IMR-90 (cell line): ENCODE measurements around the gene MZB1. TPM values are rescaled to one million over a fixed set of nuclear protein-coding genes. Genes with fewer than 3 reads are reported as not detected.

Source experiments
- ATAC-seq: fragments of 200-7000 bp; cut with Tn5 transposase; 2 replicates; pipeline ENCODE4 v1.9.1; 2020; ENCODE audit warnings: low read depth, mild to moderate bottlenecking, moderate library complexity
- BruUV-seq: library from RNA; stranded (reverse); fragments of 400-500 nt; replicated peaks from 2 replicates; lab custom pipeline; 2021; lab: Mats Ljungman, UMichigan
- CTCF ChIA-PET: fragments of 300-600 bp; formaldehyde crosslinking; extraction: SDS; loops from one replicate; lab custom pipeline; 2021; ENCODE audit warnings: antibody characterized with exemption; lab: Yijun Ruan, JAX
- POLR2A ChIA-PET: fragments of 300-600 bp; sonication (Branson Sonifier 250); formaldehyde crosslinking; loops from one replicate; lab custom pipeline; 2022; ENCODE audit warnings: antibody characterized with exemption; ENCODE audit not compliant: unreplicated experiment; lab: Charles Lee
- DNase-seq: peaks from one replicate; pipeline ENCODE4 v3.0.0; 2013
- H2AFZ ChIP-seq: replicated peaks from 2 replicates; pipeline ENCODE3; 2013; ENCODE audit warnings: low read length, mild to moderate bottlenecking; ENCODE audit not compliant: poor library complexity
- H2AK5ac ChIP-seq: 2 replicates; pipeline ENCODE4 v1.6.1; 2013; ENCODE audit warnings: low read depth, low read length, inconsistent platforms
- H2AK9ac ChIP-seq: replicated peaks from 2 replicates; pipeline ENCODE3; 2013; ENCODE audit warnings: mild to moderate bottlenecking, low read depth, low read length, moderate library complexity; ENCODE audit not compliant: poor library complexity
- H2BK120ac ChIP-seq: 2 replicates; pipeline ENCODE4 v1.6.1; 2013; ENCODE audit warnings: low read depth, low read length, inconsistent platforms
- H2BK15ac ChIP-seq: 3 replicates; pipeline ENCODE4 v1.6.1; 2013; ENCODE audit warnings: low read depth, low read length, inconsistent platforms
- H2BK20ac ChIP-seq: 2 replicates; pipeline ENCODE4 v1.6.1; 2013; ENCODE audit warnings: low read depth, mild to moderate bottlenecking, inconsistent platforms, low read length, moderate library complexity
- H2BK5ac ChIP-seq: 2 replicates; pipeline ENCODE4 v1.6.1; 2013; ENCODE audit warnings: mild to moderate bottlenecking, low read depth, low read length, inconsistent platforms; ENCODE audit not compliant: poor library complexity, severe bottlenecking
- H3K14ac ChIP-seq: replicated peaks from 2 replicates; pipeline ENCODE4 v1.6.1; 2013; ENCODE audit warnings: low read depth, low read length, inconsistent platforms
- H3K18ac ChIP-seq: 2 replicates; pipeline ENCODE4 v1.6.1; 2013; ENCODE audit warnings: low read depth, low read length, control low read depth
- H3K23ac ChIP-seq: 2 replicates; pipeline ENCODE4 v1.6.1; 2013; ENCODE audit warnings: low read depth, low read length, inconsistent platforms
- H3K27ac ChIP-seq: 2 replicates; pipeline ENCODE4 v1.5.1; 2013; ENCODE audit warnings: mild to moderate bottlenecking, control low read depth, low read length; ENCODE audit not compliant: insufficient read depth
- H3K27me3 ChIP-seq: 2 replicates; pipeline ENCODE4 v1.6.1; 2013; ENCODE audit warnings: low read length; ENCODE audit not compliant: control insufficient read depth, insufficient read depth
- H3K36me3 ChIP-seq: 2 replicates; pipeline ENCODE4 v1.6.1; 2013; ENCODE audit warnings: low read length, mixed read lengths; ENCODE audit not compliant: control insufficient read depth, insufficient read depth
- H3K4ac ChIP-seq: 2 replicates; pipeline ENCODE4 v1.6.1; 2013; ENCODE audit warnings: low read depth, low read length, inconsistent platforms
- H3K4me1 ChIP-seq: 2 replicates; pipeline ENCODE4 v1.6.1; 2013; ENCODE audit warnings: low read length, mixed read lengths; ENCODE audit not compliant: control insufficient read depth, insufficient read depth
- H3K4me2 ChIP-seq: 2 replicates; pipeline ENCODE4 v1.6.1; 2013; ENCODE audit warnings: low read depth, mild to moderate bottlenecking, control low read depth, low read length, moderate library complexity
- H3K4me3 ChIP-seq: 2 replicates; pipeline ENCODE4 v1.5.1; 2013; ENCODE audit warnings: low read depth, mild to moderate bottlenecking, control low read depth, low read length, moderate library complexity; ENCODE audit not compliant: insufficient read depth
- H3K56ac ChIP-seq: 2 replicates; pipeline ENCODE4 v1.6.1; 2013; ENCODE audit warnings: low read length, inconsistent platforms; ENCODE audit not compliant: insufficient read depth; ENCODE audit errors: extremely low read depth
- H3K79me1 ChIP-seq, 2 experiments: 2 replicates each; pipeline ENCODE4 v1.6.1; 2013; ENCODE audit warnings: low read length in 2 of 2, inconsistent platforms in 1 of 2, low read depth in 1 of 2
- H3K9ac ChIP-seq: 2 replicates; pipeline ENCODE4 v1.6.1; 2013; ENCODE audit warnings: low read depth, low read length, control low read depth
- H3K9me1 ChIP-seq: 2 replicates; pipeline ENCODE4 v1.6.1; 2013; ENCODE audit warnings: low read length, inconsistent platforms; ENCODE audit not compliant: insufficient read depth
- H3K9me3 ChIP-seq: 2 replicates; pipeline ENCODE4 v1.6.1; 2013; ENCODE audit warnings: low read length; ENCODE audit not compliant: control insufficient read depth, insufficient read depth
- H4K20me1 ChIP-seq: 2 replicates; pipeline ENCODE4 v1.6.1; 2013; ENCODE audit warnings: low read length, inconsistent platforms; ENCODE audit not compliant: insufficient read depth
- H4K5ac ChIP-seq: 2 replicates; pipeline ENCODE4 v1.6.1; 2013; ENCODE audit warnings: mild to moderate bottlenecking, low read depth, low read length, control low read depth
- H4K8ac ChIP-seq, 2 experiments: 2 replicates each; pipeline ENCODE4 v1.6.1; 2013; ENCODE audit warnings: low read depth in 2 of 2, low read length in 2 of 2, control low read depth in 1 of 2, inconsistent platforms in 1 of 2
- H4K91ac ChIP-seq: 2 replicates; pipeline ENCODE4 v1.6.1; 2013; ENCODE audit warnings: low read depth, low read length, inconsistent platforms; ENCODE audit not compliant: insufficient read depth
- CEBPB ChIP-seq: IDR thresholded peaks from 2 replicates; pipeline ENCODE4 v1.6.1; 2012; ENCODE audit warnings: low read depth, low read length, improper control_type of control experiment
- RCOR1 ChIP-seq: IDR thresholded peaks from 2 replicates; pipeline ENCODE4 v1.6.1; 2012; ENCODE audit warnings: mild to moderate bottlenecking, low read length, improper control_type of control experiment; ENCODE audit not compliant: insufficient replicate concordance
- WGBS, 2 experiments: methylation state at CpG; one replicate each; pipeline versions ENCODE4 v1.1.5 to v1.1.7; 2013; ENCODE audit warnings: missing lambda C conversion rate in 2 of 2; ENCODE audit not compliant: insufficient read length in 1 of 2; ENCODE audit errors: extremely low coverage in 2 of 2; 5-methylcytosine and 5-hydroxymethylcytosine counted together
- dilution Hi-C: fragments of 300-500 bp; cut with HindIII; formaldehyde crosslinking; loops from one replicate; pipeline ENCODE4 v1.14.3; 2018; ENCODE audit warnings: low sequenced_read_pairs; ENCODE audit not compliant: unreplicated experiment
- in situ Hi-C: fragments of 300-500 bp; cut with MboI; formaldehyde crosslinking; loops from 3 replicates; pipeline ENCODE4 v1.14.3; 2019; ENCODE audit warnings: low sequenced_read_pairs, inconsistent platforms, mixed read lengths
- intact Hi-C: fragments of 100-400 bp; cut with micrococcal nuclease; formaldehyde crosslinking; loops from 2 replicates; pipeline ENCODE4 v1.10.0; 2022
- polyA plus RNA-seq, 3 experiments: library from polyadenylated mRNA; depleted of rRNA; stranded (reverse); fragments of >200 nt; gene quantifications; 2 replicates each; pipeline ENCODE4 v1.2.3, GENCODE V29; 2012; ENCODE audit warnings: low replicate concordance in 1 of 3
- total RNA-seq: library from RNA; depleted of rRNA; stranded (reverse); fragments of >200 nt; gene quantifications from 2 replicates; pipeline ENCODE4 v1.2.3, GENCODE V29; 2012

MZB1 gene
- total and polyA plus RNA-seq, 2 of the 4 experiments (the other 2 are of a cell fraction): not detected

- Histone ChIP-seq H2AK9ac (no peak overlapping the region), H3K4me1 (peaks cover 11% of the 10 kb centered on the region), H4K8ac (no peak overlapping the region), H2BK5ac (peak overlapping the region; percentile 85), H4K20me1 (peaks cover 28% of the 10 kb centered on the region; the same call in 1 of the 2 replicates), H3K79me1 (peaks cover 13 to 49% of the 10 kb centered on the region in 2 experiments), H2AK5ac (no peak overlapping the region), H3K4me2 (peak overlapping the region; percentile 48; the same call in 1 of the 2 replicates), H2BK20ac (no peak overlapping the region), H2BK15ac (no peak overlapping the region), H3K18ac (no peak overlapping the region), H2AFZ (no peak overlapping the region), H3K27ac (no peak overlapping the region), H3K27me3 (no peaks in the 10 kb centered on the region), H3K56ac (no peak overlapping the region), H3K9me1 (peaks cover 18% of the 10 kb centered on the region), H3K9me3 (no peaks in the 10 kb centered on the region), H3K9ac (no peak overlapping the region), H4K5ac (no peak overlapping the region), H4K91ac (no peak overlapping the region), H3K23ac (no peak overlapping the region), H3K4me3 (no peak overlapping the region), H3K4ac (no peak overlapping the region), H3K14ac (0 out of 2 replicates have a peak overlapping the region, but pooled peaks have one; percentile 46), H2BK120ac (no peak overlapping the region), H3K36me3 (peaks cover 41% of the 10 kb centered on the region)
- dilution Hi-C loops (no loop called here), intact Hi-C loops (no loop called here), in situ Hi-C loops (no loop called here)
- TF ChIP-seq RCOR1 (no peak), CEBPB (0 out of 2 replicates have a peak, but pooled peaks have one; percentile 3)
- POLR2A ChIA-PET: no interaction called here
- WGBS, 2 experiments: no CpG with 5 or more reads among the region's 1 CpG
- CTCF ChIA-PET: no interaction called here
- DNase-seq (peak; percentile 92), ATAC-seq (peak; percentile 93)
- BruUV-seq: TSS peak; percentile 86
Observed at GRCh38 chr5:139369181-139369580, 20.5 kb downstream of the MZB1 start.
